Embryonic facial prominence (tissue), 1 donor: ENCODE measurements around the gene HLF.

Experiments
- DNase-seq: peaks from one replicate; pipeline ENCODE4 v3.0.0-alpha.2; 2016; ENCODE audit errors: extremely low spot score

The HLF gene

GRCh38 chr17:55254375-55254774 lies 10.4 kb upstream of the HLF start:
- no peak for DNase-seq

- DNase-seq = no peak
Observed at GRCh38 chr17:55258578-55259135, 6.1 kb upstream of the HLF start.

GRCh38 chr17:55259684-55260111 lies 5.1 kb upstream of the HLF start:
- no peak for DNase-seq

- no peak for DNase-seq
Observed at GRCh38 chr17:55261311-55261710, 3.4 kb upstream of the HLF start.

DNA sequence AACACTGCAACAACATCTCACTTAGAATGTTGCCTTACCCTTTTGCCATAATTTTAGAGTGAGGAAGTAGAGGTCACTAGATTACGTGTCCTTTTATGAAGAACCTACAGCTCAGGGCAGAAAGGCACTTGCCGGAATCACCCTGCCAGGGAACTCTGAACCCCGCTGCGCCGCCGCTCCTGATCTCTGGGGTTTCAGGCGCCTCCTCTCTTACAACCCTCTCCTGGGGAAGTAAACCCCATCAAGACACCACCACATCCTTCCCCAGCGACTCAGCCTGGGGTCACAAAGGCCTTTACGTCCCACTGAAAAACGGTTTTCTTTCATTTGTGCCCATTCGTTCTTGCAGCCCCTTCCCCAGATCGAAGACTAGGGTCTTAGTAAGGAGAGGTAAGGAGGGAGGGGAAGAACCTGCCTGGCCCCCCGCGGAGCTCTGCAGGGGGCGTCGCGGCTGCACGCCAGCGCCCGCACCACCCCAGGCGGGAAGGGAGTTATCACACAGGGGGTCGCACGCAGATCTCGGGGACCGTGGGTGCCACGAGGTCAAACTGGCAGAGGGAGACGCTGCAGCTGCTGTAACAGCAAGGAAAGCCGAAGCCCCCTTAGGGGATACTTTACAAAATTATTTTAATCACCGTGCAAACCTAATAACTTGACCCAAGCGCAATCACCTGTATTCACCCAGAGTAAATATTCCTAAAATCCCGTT lies 1.0 kb upstream of the HLF start:
- no peak for DNase-seq

GRCh38 chr17:55264278-55264644 lies 499 bp upstream of the HLF start:
- DNase-seq = no peak

GRCh38 chr17:55265311-55266021 lies 706 bp downstream of the HLF start:
- DNase-seq = no peak

GRCh38 chr17:55266051-55266957 lies 1.5 kb downstream of the HLF start:
- DNase-seq = no peak

- no peak for DNase-seq
Observed at GRCh38 chr17:55266958-55267688, 2.4 kb downstream of the HLF start.

DNA sequence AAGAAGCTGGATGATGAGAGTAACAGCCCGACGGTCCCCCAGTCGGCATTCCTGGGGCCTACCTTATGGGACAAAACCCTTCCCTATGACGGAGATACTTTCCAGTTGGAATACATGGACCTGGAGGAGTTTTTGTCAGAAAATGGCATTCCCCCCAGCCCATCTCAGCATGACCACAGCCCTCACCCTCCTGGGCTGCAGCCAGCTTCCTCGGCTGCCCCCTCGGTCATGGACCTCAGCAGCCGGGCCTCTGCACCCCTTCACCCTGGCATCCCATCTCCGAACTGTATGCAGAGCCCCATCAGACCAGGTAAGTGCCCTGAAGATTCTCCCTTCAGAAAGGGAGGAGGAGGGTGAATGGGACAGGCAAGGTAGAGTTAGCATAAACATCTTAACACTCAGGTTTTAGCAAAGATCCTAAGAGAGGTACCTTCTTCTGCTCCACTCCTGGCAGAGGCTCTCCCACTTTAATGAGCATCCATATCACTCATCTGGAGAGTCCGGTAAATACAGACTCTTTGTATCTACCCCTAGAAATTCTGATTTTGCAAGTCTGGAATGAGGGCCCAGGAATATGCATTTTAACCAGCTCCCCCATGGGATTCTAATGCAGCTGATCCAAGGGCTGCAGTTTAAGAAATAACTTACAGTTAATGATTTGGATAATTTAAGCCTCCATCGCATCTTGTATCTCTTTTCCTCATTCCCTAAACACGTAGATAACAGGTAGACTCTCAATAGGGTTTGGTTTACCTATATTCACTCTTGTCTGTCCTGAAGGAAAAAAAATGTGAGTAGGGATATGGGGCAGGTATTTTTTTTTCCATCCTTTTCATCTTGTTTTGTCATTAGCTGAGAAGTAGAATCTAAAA lies 3.3 kb downstream of the HLF start:
- DNase-seq = no peak

DNA sequence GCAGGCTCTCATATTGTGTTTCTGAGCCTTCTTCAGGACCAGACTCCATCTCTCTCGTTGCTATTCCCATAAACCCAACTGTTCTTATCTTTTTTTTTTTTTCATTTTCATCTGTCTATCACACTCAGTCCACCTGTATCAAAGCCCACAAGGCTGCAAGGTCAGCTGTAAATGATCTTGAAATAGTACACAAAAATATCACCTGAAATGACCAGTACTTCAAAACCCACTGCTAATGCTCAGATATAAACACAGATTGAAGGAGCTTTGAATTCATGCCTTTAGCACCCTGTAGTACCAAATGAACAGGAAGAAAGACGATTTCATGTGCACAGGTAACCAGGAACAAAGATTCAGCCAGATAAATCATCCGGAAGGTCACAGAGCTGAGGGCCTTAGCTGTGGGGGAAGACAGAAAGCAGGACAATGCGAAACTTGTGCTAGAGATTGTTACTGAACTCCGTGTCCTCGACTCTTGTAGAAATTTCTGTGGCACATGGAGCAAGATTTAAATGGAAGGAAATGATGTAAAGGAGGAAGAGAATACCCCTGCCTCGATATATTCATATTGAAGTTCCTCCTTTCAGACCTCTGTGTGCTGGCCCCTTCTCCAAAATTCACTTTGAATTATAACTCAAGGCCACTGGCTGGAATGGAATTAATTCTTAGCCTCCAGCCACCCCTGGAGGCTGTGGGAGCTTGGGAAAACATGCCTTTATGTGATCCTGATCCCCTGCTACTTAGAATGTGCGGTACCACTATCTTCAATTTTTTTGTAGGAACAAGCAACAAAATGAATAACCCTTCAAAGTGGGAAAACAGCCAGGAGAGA lies 4.1 kb downstream of the HLF start:
- DNase-seq = no peak

DNA sequence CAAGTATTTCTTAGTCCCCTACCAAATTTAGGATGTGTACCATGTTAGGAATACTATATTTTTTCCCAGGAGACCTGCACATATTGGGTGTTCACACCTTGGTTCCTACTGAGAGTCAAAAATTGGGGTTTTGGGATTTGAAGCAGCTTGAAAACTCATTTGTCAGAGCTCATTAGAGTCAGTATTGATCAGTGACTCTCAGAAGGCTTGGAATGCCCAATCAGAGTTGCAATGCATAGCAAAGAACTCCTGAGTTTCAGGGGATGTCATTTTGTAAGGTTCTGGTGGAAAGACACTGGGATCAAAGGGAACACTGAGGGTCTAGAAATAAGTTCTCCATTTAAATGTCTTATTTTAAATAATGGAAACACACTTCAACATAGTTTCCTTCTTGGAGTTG lies 5.1 kb downstream of the HLF start:
- DNase-seq = no peak

- no peak for DNase-seq
Observed at GRCh38 chr17:55271223-55271571, 6.4 kb downstream of the HLF start.

DNA sequence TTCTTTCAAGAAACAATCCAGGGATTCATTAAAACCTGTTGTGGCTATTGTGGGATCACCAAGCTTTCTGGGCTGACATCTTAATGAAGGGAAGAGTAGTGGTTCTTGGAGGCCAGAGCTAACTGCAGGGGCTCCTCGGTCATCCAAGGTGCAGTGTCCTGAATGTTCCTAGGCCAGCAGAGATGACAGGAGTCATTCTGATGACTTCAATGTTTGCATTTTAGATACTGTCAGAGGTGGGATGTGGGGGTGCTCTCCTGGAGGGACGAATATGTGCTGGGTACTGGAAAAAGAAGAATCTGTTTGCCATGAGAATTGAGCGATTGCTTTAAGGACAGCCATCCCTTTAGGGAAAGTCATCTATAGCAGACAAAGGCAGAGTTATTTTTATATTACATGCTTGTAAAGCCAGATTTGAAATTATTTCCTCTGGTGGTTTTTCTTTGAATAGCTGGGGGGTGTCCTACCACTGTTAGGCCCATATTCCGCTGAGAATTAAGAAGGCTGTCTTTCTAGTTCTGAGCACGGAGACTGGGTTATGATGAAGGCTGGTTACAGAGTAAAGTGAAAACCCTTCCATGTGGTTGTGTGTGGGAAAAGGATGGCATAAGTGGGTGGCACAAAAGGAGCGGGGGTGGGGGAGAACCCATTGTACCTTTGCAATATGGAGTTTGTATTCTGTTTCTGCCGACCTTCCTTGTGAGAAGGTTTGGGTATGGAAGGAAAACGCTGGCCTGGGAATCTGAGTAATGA lies 7.4 kb downstream of the HLF start:
- DNase-seq = no peak

GRCh38 chr17:55272711-55273578 lies 8.2 kb downstream of the HLF start:
- DNase-seq = no peak

- DNase-seq = no peak
Observed at GRCh38 chr17:55273579-55274354, 9.0 kb downstream of the HLF start.
